NT2/D1 (cell line): ENCODE data around the gene GRIN2D.

Source experiments
- DNase-seq: peaks from one replicate; pipeline ENCODE4 v3.0.0-alpha.2; 2011; ENCODE audit warnings: low read depth, low spot score
- H3K27me3 ChIP-seq: 2 replicates; pipeline ENCODE4 v1.6.0; 2011; ENCODE audit warnings: mild to moderate bottlenecking; ENCODE audit not compliant: insufficient read length, insufficient read depth
- H3K36me3 ChIP-seq: 2 replicates; pipeline ENCODE4 v1.6.1; 2011; ENCODE audit warnings: mild to moderate bottlenecking, low read length, mixed read lengths; ENCODE audit not compliant: insufficient read depth, insufficient read length
- H3K4me1 ChIP-seq: 2 replicates; pipeline ENCODE4 v1.5.1; 2011; ENCODE audit not compliant: insufficient read depth, insufficient read length
- H3K4me3 ChIP-seq: 2 replicates; pipeline ENCODE4 v1.5.1; 2011; ENCODE audit warnings: low read depth; ENCODE audit not compliant: insufficient read length
- H3K9ac ChIP-seq: 2 replicates; pipeline ENCODE4 v1.6.0; 2011; ENCODE audit warnings: low read depth; ENCODE audit not compliant: insufficient read length
- H3K9me3 ChIP-seq: 2 replicates; pipeline ENCODE4 v1.5.1; 2011; ENCODE audit warnings: mild to moderate bottlenecking, low read length; ENCODE audit not compliant: insufficient read depth
- SUZ12 ChIP-seq: IDR thresholded peaks from 2 replicates; pipeline ENCODE4 v1.6.1; 2011; ENCODE audit not compliant: insufficient read length, insufficient read depth; ENCODE audit errors: extremely low read depth
- YY1 ChIP-seq: IDR thresholded peaks from 2 replicates; pipeline ENCODE4 v1.6.1; 2011; ENCODE audit not compliant: insufficient read length, insufficient read depth
- ZNF274 ChIP-seq: IDR thresholded peaks from 2 replicates; pipeline ENCODE4 v1.6.1; 2011; ENCODE audit warnings: mild to moderate bottlenecking, low read depth, low read length

GRIN2D gene

DNA sequence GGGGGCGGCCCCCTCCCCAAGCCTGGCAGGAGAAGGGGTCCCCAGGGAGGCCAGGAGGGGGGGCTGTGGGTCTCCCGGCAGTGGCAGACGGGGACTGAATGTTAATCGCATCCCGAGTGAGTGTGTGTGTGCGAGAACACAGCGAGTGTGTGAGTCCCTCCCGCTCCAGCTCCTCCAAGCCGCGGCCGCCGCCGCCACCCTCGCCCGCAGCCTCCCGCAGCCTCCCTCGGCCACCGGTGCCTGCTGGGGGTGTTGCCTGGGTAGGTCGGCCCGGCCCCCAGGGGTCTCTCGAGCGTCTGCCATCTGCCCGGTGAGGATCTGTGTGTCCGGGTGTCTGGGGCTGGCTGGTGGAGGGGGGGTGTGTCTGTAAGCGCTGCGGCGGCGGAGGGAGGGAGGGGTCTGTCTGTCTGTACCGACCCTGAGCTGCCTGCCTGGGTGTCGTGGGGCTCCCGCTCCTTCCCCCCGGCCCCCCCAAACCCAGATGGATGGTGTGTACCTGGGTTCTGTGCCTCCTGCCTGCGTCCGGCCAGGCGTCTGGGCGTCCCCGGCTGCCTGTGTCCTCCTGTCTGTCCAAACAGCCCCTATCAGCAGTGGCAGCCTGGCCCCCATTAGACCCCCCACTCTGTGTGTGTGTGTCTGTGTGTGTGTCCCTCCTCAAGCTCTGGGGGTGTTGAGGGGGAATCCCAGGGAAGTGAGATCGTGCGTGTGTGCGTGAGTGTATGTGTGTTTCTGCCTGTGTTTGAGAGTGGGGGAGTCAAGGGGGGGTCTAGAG, at the start of gene GRIN2D:
Gene GRIN2D (plus strand): TSS at position 110 of the 772 bp plus-strand sequence. CDS start 4,725 bp downstream, outside the sequence.
- H3K9ac ChIP-seq, result peak within 1 kb of the TSS; percentile 67
- H3K4me1 ChIP-seq, result peaks cover 22% of the 10 kb centered on the region
- H3K4me3 ChIP-seq, result peak within 1 kb of the TSS; percentile 24
- peaks cover 6% of the 10 kb centered on the region for H3K36me3 ChIP-seq
- TF ChIP-seq YY1, result no peak
- no peak for TF ChIP-seq SUZ12
- no peak for TF ChIP-seq ZNF274
- H3K9me3 ChIP-seq, result no peaks in the 10 kb centered on the region
- no peak for DNase-seq
- H3K27me3 ChIP-seq, result peaks cover 54% of the 10 kb centered on the region

DNA sequence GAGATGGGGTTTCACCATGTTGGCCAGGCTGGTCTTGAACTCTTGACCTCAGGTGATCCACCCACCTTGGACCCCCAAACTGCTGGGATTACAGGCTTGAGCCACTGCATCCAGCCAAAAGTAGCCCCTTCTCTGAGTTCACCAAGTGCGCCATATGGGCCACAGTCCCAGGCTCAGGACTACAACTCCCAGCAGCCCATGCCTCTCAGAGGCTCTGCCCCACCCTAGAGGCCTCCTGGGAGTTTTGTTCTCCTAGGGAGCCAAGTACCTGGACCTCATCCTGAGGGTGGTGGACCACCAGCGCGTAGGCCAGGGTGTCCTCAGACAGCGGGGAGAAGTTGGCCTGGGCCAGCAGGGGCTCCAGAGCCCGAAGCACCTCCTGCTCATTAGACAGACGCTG, 48.6 kb upstream of the GRIN2D start:
- no peak for DNase-seq
- H3K4me1 ChIP-seq, result peaks cover 2% of the 10 kb centered on the region
- TF ChIP-seq SUZ12 (no peak), ZNF274 (no peak), YY1 (no peak)
- no peak overlapping the region for H3K9ac ChIP-seq
- H3K4me3 ChIP-seq, result no peak overlapping the region
- H3K9me3 ChIP-seq, result no peaks in the 10 kb centered on the region
- no peaks in the 10 kb centered on the region for H3K27me3 ChIP-seq
- no peaks in the 10 kb centered on the region for H3K36me3 ChIP-seq

DNA sequence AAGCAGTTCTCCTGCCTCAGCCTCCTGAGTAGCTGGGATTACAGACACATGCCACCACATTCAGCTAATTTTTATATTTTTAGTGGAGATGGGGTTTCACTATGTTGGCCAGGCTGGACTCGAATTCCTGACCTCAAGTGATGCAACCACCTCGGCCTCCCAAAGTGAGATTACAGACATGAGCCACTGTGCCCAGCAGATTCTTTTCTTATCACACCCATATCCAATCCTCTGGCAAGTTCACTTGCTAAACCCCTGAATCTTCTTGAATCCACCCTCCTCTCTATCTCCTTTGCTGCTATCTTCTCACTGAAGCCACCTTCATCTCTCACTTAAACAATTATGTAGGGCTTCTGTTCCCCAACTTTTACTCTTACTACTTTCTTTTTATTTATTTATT, 47.3 kb upstream of the GRIN2D start:
- Histone ChIP-seq H3K9me3 (no peaks in the 10 kb centered on the region), H3K4me3 (no peak overlapping the region), H3K9ac (no peak overlapping the region), H3K36me3 (no peaks in the 10 kb centered on the region), H3K4me1 (peaks cover 2% of the 10 kb centered on the region), H3K27me3 (no peaks in the 10 kb centered on the region)
- no peak for TF ChIP-seq SUZ12
- no peak for TF ChIP-seq ZNF274
- TF ChIP-seq YY1, result no peak
- DNase-seq, result no peak

DNA sequence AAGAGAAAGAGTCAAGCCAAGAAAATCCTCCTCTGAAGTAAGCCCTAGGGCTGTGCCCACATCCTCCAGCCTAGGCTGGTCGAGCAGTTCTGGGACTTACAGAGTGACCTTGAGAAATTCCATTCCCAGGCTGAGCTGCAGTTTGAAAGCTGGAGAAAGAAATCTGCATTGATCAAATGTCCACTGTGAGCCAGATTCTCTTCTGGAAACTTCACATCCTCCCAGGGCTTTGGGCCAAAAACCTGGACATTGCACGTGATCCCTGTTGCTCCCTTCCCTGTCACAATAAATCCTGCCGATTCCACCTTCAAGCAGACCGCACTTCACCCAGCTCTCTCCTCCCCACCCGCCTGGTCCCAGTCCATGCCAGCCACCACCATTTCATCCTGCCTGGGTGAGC, 45.4 kb upstream of the GRIN2D start:
- Histone ChIP-seq H3K36me3 (no peaks in the 10 kb centered on the region), H3K27me3 (no peaks in the 10 kb centered on the region), H3K9ac (no peak overlapping the region), H3K9me3 (no peaks in the 10 kb centered on the region), H3K4me3 (no peak overlapping the region), H3K4me1 (peaks cover 2% of the 10 kb centered on the region)
- TF ChIP-seq YY1 (no peak), SUZ12 (no peak), ZNF274 (no peak)
- no peak for DNase-seq

DNA sequence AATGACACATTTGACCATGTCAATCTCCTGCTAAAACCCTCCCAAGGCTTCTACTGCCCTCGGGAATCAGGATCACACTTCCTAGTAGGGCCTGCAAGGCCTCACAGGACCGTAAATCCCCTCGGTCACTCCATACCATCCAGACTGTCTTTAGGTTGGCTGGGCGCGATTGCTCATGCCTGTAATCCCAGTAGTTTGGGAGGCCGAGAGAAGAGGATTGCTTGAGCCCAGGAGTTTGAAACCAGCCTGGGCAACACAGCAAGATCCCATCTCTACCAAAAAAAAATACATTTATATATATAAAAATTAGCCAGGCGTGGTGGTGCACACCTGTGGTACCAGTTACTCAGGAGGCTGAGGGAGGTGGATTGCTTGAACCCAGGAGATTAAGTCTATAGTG, 44.7 kb upstream of the GRIN2D start:
- peaks cover 2% of the 10 kb centered on the region for H3K4me1 ChIP-seq
- no peak for TF ChIP-seq ZNF274
- TF ChIP-seq SUZ12, result no peak
- TF ChIP-seq YY1, result no peak
- DNase-seq, result no peak
- H3K27me3 ChIP-seq, result no peaks in the 10 kb centered on the region
- no peak overlapping the region for H3K4me3 ChIP-seq
- H3K36me3 ChIP-seq, result no peaks in the 10 kb centered on the region
- H3K9ac ChIP-seq, result no peak overlapping the region
- H3K9me3 ChIP-seq, result no peaks in the 10 kb centered on the region

DNA sequence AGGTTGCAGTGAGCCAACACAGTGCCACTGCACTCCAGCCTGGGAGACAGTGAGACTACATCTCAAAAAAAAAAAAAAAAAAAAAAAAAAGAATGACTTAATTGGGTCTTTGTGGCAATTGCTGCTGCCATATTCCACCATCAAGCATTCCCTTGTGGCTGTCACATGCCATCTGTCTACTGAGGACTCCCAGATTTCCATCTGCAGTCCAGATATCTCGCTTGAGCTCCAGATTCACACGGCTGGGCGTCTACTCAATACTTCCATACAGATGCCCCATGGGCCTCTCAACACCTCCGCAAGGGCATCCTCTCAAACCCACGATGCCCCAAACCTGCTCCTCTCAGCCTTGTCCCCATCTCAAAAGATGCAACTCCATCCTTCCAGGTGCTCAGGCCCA, 42.6 kb upstream of the GRIN2D start:
- H3K9ac ChIP-seq, result no peak overlapping the region
- H3K9me3 ChIP-seq, result no peaks in the 10 kb centered on the region
- no peak overlapping the region for H3K4me3 ChIP-seq
- TF ChIP-seq SUZ12, result no peak
- no peak for TF ChIP-seq ZNF274
- TF ChIP-seq YY1, result no peak
- DNase-seq, result no peak
- no peaks in the 10 kb centered on the region for H3K27me3 ChIP-seq
- H3K36me3 ChIP-seq, result no peaks in the 10 kb centered on the region
- H3K4me1 ChIP-seq, result peaks cover 2% of the 10 kb centered on the region

DNA sequence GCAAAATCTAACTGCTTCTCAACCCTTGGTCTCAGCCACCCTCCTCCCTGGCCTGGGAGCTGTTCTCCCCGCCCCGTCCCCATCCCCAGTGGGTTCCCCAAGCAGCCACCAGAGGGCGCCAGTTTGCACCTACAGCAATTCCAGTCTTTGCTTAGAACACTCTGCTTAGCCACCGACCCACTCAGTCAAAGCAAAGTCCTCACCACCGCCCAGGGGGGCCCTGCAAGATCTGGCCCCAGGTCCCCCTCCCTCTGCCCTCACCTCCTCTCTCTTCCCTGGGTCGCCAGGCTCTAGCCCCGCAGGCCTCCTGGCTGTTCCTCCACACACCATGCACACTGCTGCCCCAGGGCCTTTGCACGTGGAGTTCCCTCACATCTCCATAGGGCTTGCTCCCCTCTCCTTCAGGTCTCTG, 42.1 kb upstream of the GRIN2D start:
- Histone ChIP-seq H3K4me1 (peaks cover 2% of the 10 kb centered on the region), H3K9ac (no peak overlapping the region), H3K36me3 (no peaks in the 10 kb centered on the region), H3K27me3 (no peaks in the 10 kb centered on the region), H3K9me3 (no peaks in the 10 kb centered on the region), H3K4me3 (no peak overlapping the region)
- DNase-seq, result peak; percentile 50
- TF ChIP-seq YY1 (no peak), ZNF274 (no peak), SUZ12 (no peak)
